ENCODE results near the gene USP3.

- TF ChIP-seq, protein P1, sequence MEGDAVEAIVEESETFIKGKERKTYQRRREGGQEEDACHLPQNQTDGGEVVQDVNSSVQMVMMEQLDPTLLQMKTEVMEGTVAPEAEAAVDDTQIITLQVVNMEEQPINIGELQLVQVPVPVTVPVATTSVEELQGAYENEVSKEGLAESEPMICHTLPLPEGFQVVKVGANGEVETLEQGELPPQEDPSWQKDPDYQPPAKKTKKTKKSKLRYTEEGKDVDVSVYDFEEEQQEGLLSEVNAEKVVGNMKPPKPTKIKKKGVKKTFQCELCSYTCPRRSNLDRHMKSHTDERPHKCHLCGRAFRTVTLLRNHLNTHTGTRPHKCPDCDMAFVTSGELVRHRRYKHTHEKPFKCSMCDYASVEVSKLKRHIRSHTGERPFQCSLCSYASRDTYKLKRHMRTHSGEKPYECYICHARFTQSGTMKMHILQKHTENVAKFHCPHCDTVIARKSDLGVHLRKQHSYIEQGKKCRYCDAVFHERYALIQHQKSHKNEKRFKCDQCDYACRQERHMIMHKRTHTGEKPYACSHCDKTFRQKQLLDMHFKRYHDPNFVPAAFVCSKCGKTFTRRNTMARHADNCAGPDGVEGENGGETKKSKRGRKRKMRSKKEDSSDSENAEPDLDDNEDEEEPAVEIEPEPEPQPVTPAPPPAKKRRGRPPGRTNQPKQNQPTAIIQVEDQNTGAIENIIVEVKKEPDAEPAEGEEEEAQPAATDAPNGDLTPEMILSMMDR (IDR thresholded peaks at IDR 0.05) = no peak
- TF ChIP-seq POLR2AphosphoS5 (IDR thresholded peaks at IDR 0.05; ENCODE audit: insufficient read depth in 1 of 2, low read depth in 1 of 2) = no peak
Measured at GRCh38 chr15:63473999-63474809, 30.2 kb upstream of the USP3 start.
